PFSK-1 (cell line): ENCODE data around the gene ATXN1.

Experiments used
- FOXP2 ChIP-seq: optimal IDR thresholded peaks from 2 replicates; pipeline ENCODE3; 2011; ENCODE audit warnings: borderline replicate concordance, control low read depth, inconsistent platforms; ENCODE audit not compliant: insufficient read depth; ENCODE audit errors: extremely low read length, extremely low read depth
- POLR2AphosphoS5 ChIP-seq: IDR thresholded peaks from 2 replicates; pipeline ENCODE4 v1.6.1; 2012; ENCODE audit warnings: low read depth, mild to moderate bottlenecking, control low read depth, low read length, moderate library complexity
- SIN3A ChIP-seq: IDR thresholded peaks from 2 replicates; pipeline ENCODE4 v1.6.1; 2012; ENCODE audit warnings: mild to moderate bottlenecking, low read length, moderate library complexity, borderline replicate concordance; ENCODE audit not compliant: insufficient read depth
- TAF1 ChIP-seq: IDR thresholded peaks from 2 replicates; pipeline ENCODE4 v1.6.1; 2012; ENCODE audit warnings: low read length, control low read depth, borderline replicate concordance; ENCODE audit not compliant: insufficient read depth
- TF ChIP-seq, protein P1 (sequence below), 2 experiments: IDR thresholded peaks; 2 replicates each; pipeline versions ENCODE4 v1.6.1 to v1.8.0; 2011 to 2012; ENCODE audit warnings: low read depth in 2 of 2, low read length in 2 of 2, control low read depth in 1 of 2, inconsistent platforms in 1 of 2, mild to moderate bottlenecking in 1 of 2, moderate library complexity in 1 of 2; ENCODE audit not compliant: insufficient read depth in 1 of 2

DNA sequence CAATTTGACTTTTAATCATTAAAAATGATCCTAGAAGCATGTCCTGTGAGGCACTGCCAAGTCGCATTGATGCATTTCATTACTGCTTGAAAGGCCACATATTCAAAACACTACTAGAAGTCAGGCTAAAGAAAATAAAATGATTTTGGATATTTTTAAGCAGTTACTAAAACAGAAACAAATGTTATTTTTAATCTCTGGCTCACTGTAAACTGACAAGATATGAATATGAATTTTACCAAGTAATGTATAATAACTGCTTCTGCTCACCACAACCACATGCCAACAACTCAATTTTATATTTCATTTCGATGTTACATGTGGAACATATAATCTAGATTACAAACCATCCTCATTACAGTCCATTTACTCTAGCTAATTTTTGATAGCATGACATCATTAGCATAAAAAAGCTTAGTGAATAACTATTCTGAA lies 90.6 kb downstream of the ATXN1 start:
- no peak for TF ChIP-seq POLR2AphosphoS5
- TF ChIP-seq, protein P1, sequence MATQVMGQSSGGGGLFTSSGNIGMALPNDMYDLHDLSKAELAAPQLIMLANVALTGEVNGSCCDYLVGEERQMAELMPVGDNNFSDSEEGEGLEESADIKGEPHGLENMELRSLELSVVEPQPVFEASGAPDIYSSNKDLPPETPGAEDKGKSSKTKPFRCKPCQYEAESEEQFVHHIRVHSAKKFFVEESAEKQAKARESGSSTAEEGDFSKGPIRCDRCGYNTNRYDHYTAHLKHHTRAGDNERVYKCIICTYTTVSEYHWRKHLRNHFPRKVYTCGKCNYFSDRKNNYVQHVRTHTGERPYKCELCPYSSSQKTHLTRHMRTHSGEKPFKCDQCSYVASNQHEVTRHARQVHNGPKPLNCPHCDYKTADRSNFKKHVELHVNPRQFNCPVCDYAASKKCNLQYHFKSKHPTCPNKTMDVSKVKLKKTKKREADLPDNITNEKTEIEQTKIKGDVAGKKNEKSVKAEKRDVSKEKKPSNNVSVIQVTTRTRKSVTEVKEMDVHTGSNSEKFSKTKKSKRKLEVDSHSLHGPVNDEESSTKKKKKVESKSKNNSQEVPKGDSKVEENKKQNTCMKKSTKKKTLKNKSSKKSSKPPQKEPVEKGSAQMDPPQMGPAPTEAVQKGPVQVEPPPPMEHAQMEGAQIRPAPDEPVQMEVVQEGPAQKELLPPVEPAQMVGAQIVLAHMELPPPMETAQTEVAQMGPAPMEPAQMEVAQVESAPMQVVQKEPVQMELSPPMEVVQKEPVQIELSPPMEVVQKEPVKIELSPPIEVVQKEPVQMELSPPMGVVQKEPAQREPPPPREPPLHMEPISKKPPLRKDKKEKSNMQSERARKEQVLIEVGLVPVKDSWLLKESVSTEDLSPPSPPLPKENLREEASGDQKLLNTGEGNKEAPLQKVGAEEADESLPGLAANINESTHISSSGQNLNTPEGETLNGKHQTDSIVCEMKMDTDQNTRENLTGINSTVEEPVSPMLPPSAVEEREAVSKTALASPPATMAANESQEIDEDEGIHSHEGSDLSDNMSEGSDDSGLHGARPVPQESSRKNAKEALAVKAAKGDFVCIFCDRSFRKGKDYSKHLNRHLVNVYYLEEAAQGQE (IDR thresholded peaks at IDR 0.05; ENCODE audit: insufficient read depth in 1 of 2, low read depth in 2 of 2, low read length in 2 of 2), result no peak
- TF ChIP-seq TAF1, result no peak
- no peak for TF ChIP-seq FOXP2
- no peak for TF ChIP-seq SIN3A
